ENCODE data around the gene S100A8. TPM values are rescaled to one million over a fixed set of nuclear protein-coding genes. Genes with fewer than 3 reads are reported as not detected.
"Not testable (repeated sequence)": the region's sequence is repeated elsewhere in the genome, so short reads cannot be mapped to it uniquely, and the experiment has no call there.

The S100A8 gene
- total RNA-seq, 1 donor from 2014 or later = not detected

DNA sequence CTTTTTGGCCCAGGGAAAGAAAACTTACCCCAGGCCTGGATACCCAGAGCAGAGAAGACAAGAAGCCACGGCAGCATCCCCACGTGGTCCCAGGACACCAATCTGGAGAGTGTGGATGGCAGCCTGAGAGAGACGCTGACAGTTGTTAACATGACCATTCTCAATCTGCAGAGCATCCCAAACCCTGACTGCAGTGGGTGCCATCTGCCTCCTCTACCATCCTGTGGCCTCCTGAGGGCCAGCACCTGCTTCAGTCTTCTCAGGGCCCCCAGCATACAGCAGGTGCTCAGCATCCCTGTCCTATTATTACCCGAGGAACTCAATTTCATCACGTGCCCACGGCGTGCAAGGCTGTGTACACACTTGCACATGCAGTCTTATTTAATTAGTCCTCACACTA, 43.0 kb downstream of the S100A8 start:
- DNase-seq (ENCODE audit: low read depth) = no peak

DNA sequence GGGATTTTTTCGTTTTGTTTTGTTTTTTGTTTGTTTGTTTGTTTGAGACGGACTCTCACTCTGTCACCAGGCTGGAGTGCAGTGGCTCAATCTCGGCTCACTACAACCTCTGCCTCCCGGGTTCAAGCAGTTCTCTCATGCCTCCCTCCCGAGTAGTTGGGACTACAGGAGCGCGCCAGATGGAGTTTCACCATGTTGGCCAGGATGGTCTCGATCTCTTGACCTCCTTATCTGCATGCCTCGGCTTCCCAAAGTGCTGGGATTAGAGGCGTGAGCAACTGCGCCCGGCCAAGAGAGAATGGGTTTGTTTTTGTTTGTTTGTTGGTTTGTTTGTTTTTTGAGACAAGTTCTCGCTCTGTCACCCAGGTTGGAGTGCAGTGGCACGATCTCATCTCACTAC, 43.8 kb downstream of the S100A8 start:
- DNase-seq (ENCODE audit: low read depth) = not testable (repeated sequence)

- DNase-seq (ENCODE audit: low read depth) = no peak
Measured at GRCh38 chr1:153346077-153346723, 44.7 kb downstream of the S100A8 start.

GRCh38 chr1:153345187-153346076, 45.4 kb downstream of the S100A8 start:
- no peak for DNase-seq (ENCODE audit: low read depth)

- DNase-seq (ENCODE audit: low read depth) = no peak
Measured at GRCh38 chr1:153344718-153345025, 46.2 kb downstream of the S100A8 start.

- no peak for DNase-seq (ENCODE audit: low read depth)
Measured at GRCh38 chr1:153343811-153344717, 46.8 kb downstream of the S100A8 start.

DNA sequence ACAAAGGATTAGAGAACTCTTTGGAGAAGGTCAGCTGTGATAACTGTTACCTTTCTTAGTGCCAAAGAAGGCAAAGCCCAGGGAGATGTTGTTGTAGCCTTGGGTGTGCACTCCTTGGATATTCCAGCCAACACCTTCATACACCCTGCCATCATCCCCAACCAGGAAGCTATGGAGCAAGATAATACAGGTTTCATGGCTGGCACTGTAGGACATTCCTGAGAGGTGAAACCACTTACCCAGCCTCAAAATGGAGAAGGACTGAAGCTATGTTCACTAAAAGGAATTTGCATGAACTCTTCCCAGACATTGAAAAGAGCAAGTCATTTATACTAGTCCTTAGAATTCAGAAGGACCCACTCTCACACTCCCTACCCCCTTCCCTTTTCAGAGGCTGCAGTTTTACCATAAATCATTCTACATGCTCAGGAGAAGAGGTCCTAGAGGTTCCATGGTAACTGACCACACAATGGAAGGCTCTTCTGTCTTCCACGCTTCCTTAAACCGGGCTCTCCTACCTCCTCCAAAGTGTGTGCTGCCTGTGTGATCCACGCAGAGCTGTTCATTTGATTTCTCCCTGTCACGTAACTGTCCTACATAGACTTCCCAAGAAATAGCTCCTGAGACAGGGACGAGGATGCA, 47.7 kb downstream of the S100A8 start:
- DNase-seq (ENCODE audit: low read depth) = peak; percentile 4

DNA sequence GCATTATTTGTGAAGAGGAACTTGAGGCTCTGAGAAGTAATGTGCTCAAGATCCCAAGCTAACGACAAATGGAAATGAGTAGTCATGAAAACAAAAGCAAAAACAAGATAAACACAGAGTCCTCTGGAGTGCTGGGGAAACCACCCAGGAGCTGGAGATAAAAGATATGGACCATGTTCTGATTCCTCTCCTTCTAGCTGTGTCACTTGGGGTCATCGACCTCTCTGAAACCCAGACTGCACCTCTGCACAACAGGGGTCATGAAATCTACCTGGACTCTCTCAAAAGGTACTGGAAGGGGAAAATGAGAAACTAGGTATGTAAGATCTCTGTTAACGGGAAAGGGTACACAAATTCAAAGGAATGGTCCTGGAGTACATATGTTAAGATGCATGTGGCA, 48.7 kb downstream of the S100A8 start:
- DNase-seq (ENCODE audit: low read depth) = no peak

DNA sequence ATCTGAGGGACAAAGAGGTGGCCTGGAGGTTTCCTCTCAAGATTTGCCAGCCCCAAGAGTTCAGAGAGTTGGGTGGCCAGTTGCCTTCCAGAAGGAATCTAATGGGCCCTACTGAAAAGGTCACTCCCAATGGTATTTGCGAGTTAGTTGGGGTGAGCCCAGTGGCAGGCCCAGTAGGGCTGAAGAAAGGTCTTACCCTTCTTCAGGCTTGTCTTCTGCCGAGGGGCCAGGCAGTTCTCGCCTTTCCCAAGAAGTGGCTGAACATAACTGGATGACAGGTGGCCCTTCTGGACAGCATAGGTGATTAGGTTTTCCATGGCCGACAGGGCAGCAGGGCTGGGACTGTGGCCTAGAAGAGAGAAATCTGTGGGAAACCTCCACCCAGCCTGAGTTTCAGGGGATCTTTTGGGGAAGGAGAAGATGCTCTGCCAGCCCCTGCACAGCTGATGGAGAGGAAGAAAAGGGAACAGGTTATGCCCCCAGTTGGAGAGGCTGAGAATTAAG, 49.4 kb downstream of the S100A8 start:
- DNase-seq (ENCODE audit: low read depth) = no peak

DNA sequence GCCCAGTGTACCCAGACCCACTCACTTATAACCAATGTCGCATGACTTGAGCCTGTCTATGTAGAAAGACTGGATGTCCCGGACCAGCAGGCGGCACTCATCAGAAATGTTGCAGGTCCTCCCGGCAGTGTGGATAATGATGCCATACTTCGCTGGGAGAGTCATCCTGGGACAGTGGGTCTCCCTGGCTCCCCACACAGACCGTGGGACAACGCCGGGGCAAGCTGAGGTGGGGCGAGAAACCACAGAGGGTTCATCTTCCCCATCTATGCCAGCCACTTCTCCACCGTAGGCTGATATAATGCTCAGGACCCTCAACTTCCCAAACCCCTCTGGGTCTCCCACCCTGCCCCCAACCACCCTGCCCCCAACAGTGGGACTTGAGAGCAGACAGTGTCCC, 50.5 kb downstream of the S100A8 start:
- no peak for DNase-seq (ENCODE audit: low read depth)

Other genes starting within 250 kb of the S100A8 start
- not detected in 2 replicates for gene SPRR2G, start 240.2 kb downstream of the S100A8 start, total RNA-seq
- not detected in 2 replicates for gene LELP1, start 187.6 kb downstream of the S100A8 start, total RNA-seq
- not detected in 2 replicates for gene PRR9, start 173.5 kb downstream of the S100A8 start, total RNA-seq
- not detected in 2 replicates for gene LORICRIN, start 131.4 kb downstream of the S100A8 start, total RNA-seq
- not detected in 2 replicates for gene PGLYRP3, start 78.1 kb downstream of the S100A8 start, total RNA-seq
- gene PGLYRP4, start 42.2 kb downstream of the S100A8 start, total RNA-seq = not detected in 2 replicates
- gene S100A9, start 33.2 kb downstream of the S100A8 start, total RNA-seq = 0.70 and 25.0 TPM in 2 replicates
- not detected in 2 replicates for gene S100A12, start 15.5 kb downstream of the S100A8 start, total RNA-seq
- gene S100A7A, start 25.4 kb upstream of the S100A8 start, total RNA-seq = not detected in 2 replicates
- gene S100A7, start 69.6 kb upstream of the S100A8 start, total RNA-seq = not detected in 2 replicates
- 428 and 2,979 TPM in 2 replicates for gene S100A6, start 144.9 kb upstream of the S100A8 start, total RNA-seq
- 1.2 TPM in 2 replicates for gene S100A5, start 149.9 kb upstream of the S100A8 start, total RNA-seq
- 7.6 and 303 TPM in 2 replicates for gene S100A4, start 154.7 kb upstream of the S100A8 start, total RNA-seq
- 5.2 and 36.8 TPM in 2 replicates for gene S100A3, start 158.2 kb upstream of the S100A8 start, total RNA-seq
- gene S100A2, start 174.8 kb upstream of the S100A8 start, total RNA-seq = 37.9 and 392 TPM in 2 replicates
- gene S100A16, start 222.1 kb upstream of the S100A8 start, total RNA-seq = 406 and 1,037 TPM in 2 replicates
- 1.0 and 52.3 TPM in 2 replicates for gene S100A14, start 225.3 kb upstream of the S100A8 start, total RNA-seq
- 95.6 and 246 TPM in 2 replicates for gene S100A13, start 236.4 kb upstream of the S100A8 start, total RNA-seq
- gene S100A1, start 237.4 kb upstream of the S100A8 start, total RNA-seq = 9.7 and 13.9 TPM in 2 replicates
- gene CHTOP, start 243.0 kb upstream of the S100A8 start, total RNA-seq = 19.6 and 41.0 TPM in 2 replicates